Measurements from ENCODE around the gene PFN3. TPM values are rescaled to one million over a fixed set of nuclear protein-coding genes. Genes with fewer than 3 reads are reported as not detected.

Gene PFN3
- total RNA-seq, 2 experiments from 2014 or later: not detected

DNA sequence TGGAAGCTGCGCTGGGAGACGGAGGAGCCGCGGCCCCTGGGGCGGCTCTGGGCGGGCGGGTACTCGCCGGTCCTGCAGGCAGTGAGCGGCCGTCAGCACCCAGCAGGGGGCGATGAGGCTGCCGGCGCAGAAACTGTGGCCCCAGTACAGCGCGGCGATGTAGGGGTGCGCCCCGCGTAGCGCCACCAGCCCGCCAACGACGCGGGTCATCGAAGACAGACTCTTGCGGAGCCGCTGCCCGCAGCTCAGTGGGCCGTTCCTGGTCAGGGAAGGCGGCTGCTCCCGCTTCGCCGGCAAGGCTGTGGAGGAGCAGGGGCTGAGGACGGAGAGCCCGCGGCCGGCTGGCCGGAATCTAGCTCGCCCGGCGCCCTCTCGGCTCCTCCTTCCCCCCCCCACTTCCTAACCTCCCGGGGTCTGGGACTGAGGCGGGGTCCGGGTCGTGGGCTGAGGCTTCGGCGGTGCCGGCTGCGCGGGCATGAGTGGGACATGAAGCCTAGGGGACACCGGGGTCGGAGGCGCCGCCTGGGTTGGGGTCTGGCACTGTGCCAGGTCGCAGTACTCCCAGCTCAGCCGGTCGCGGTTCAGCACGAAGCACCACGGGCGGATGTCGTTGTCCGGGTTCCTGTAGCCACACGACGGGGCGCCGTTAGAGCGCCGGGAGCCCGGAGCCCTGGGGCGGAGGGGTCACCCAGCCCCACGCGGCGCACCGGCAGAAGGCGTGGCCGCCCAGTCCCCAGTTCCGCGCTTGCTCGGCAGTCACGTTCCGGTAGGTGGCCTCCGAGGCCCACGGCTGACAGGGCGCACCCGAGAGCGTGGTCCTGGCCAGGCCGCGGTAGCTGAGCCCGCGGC lies 3.6 kb upstream of the PFN3 start:
- CTCF ChIA-PET (ENCODE audit: unreplicated experiment): interaction anchor here (0.6 to 3.5 kb wide), 13 partner anchors 7 to 280 kb away, joined by 3 to 25 read pairs (median 5); no protein-coding TSS in a partner anchor
- H3K27ac ChIP-seq (ENCODE audit: low read depth, low read length, poor library complexity, severe bottlenecking): no peak overlapping the region
- POLR2A ChIA-PET: interaction anchor here (1.0 to 2.6 kb wide), 8 partner anchors 10 to 88 kb away, joined by 3 to 10 read pairs (median 5); partner anchors contain the start of gene GRK6
- TF ChIP-seq EZH2phosphoT487 (IDR thresholded peaks at IDR 0.05; ENCODE audit: borderline replicate concordance, low read depth, low read length): no peak
- TF ChIP-seq CTCF (conservative IDR thresholded peaks at IDR 0.05; ENCODE audit: low read length): peak; percentile 78
- no peaks in the 10 kb centered on the region for H3K36me3 ChIP-seq (ENCODE audit: insufficient read depth, low read length)
- no peaks in the 10 kb centered on the region for H3K9me3 ChIP-seq (ENCODE audit: low read length)
- H4K20me1 ChIP-seq (ENCODE audit: insufficient read depth, low read length): no peaks in the 10 kb centered on the region
- peak overlapping the region; percentile 62 for H3K4me3 ChIP-seq (ENCODE audit: low read depth, low read length, poor library complexity, severe bottlenecking)
- H3K4me1 ChIP-seq (ENCODE audit: insufficient read depth, low read length, poor library complexity, severe bottlenecking): peaks cover 18% of the 10 kb centered on the region
- intact Hi-C loops (cut with micrococcal nuclease; ENCODE audit: unreplicated experiment): loop anchor here (1.0 to 10.0 kb wide), 4 partner anchors 22 to 191 kb away; partner anchors contain the start of genes GRK6, PRR7 and TMED9
- no TSS peak for BruUV-seq (replicated peaks)
- peak overlapping the region; percentile 73 for H3K4me2 ChIP-seq (ENCODE audit: low read length)
- peak overlapping the region; percentile 58; the same call in 1 of the 2 replicates for H2AFZ ChIP-seq (ENCODE audit: low read length)
- no peaks in the 10 kb centered on the region for H3K9me2 ChIP-seq (ENCODE audit: insufficient read depth, low read length)
- peak; percentile 83 for DNase-seq (ENCODE audit: low spot score)
- no peaks in the 10 kb centered on the region for H3K79me2 ChIP-seq (ENCODE audit: insufficient read depth, low read depth, low read length)

GRCh38 chr5:177403102-177403791 lies 2.8 kb upstream of the PFN3 start:
- TF ChIP-seq CTCF (conservative IDR thresholded peaks at IDR 0.05; ENCODE audit: low read length) (no peak), EZH2phosphoT487 (IDR thresholded peaks at IDR 0.05; ENCODE audit: borderline replicate concordance, low read depth, low read length) (no peak)
- peak; percentile 32 for DNase-seq (ENCODE audit: low spot score)
- Histone ChIP-seq H2AFZ (ENCODE audit: low read length) (peak overlapping the region; percentile 58; the same call in 1 of the 2 replicates), H3K4me1 (ENCODE audit: insufficient read depth, low read length, poor library complexity, severe bottlenecking) (peaks cover 18% of the 10 kb centered on the region), H3K4me3 (ENCODE audit: low read depth, low read length, poor library complexity, severe bottlenecking) (peak overlapping the region; percentile 62), H3K36me3 (ENCODE audit: insufficient read depth, low read length) (no peaks in the 10 kb centered on the region), H4K20me1 (ENCODE audit: insufficient read depth, low read length) (no peaks in the 10 kb centered on the region), H3K9me3 (ENCODE audit: low read length) (no peaks in the 10 kb centered on the region), H3K79me2 (ENCODE audit: insufficient read depth, low read depth, low read length) (no peaks in the 10 kb centered on the region), H3K4me2 (ENCODE audit: low read length) (peak overlapping the region; percentile 73), H3K9me2 (ENCODE audit: insufficient read depth, low read length) (no peaks in the 10 kb centered on the region), H3K27ac (ENCODE audit: low read depth, low read length, poor library complexity, severe bottlenecking) (no peak overlapping the region)
- ChIA-PET CTCF (ENCODE audit: unreplicated experiment) (interaction anchor here (0.6 to 3.5 kb wide), 15 partner anchors 8 to 279 kb away, joined by 3 to 25 read pairs (median 5); partner anchors contain the start of gene GRK6), POLR2A (interaction anchor here (0.5 to 2.6 kb wide), 7 partner anchors 11 to 163 kb away, joined by 3 to 10 read pairs (median 5); partner anchors contain the start of gene GRK6)
- no TSS peak for BruUV-seq (replicated peaks)
- intact Hi-C loops (cut with micrococcal nuclease; ENCODE audit: unreplicated experiment): loop anchor here (1.0 to 10.0 kb wide), 2 partner anchors 23 to 192 kb away; partner anchors contain the start of genes GRK6 and TMED9
